WTC11 (cell line): ENCODE results near the gene ZNF581. TPM values are rescaled to one million over a fixed set of nuclear protein-coding genes. Genes with fewer than 3 reads are reported as not detected.
A peak's percentile ranks its signal among the peaks of the same experiment; 100 is the strongest.

Experiments
- ATAC-seq: fragments of 200-7000 bp; cut with Tn5 transposase; 2 replicates; pipeline ENCODE4 v1.10.0; 2021; ENCODE audit warnings: mild to moderate bottlenecking, moderate library complexity
- CTCF ChIA-PET: fragments of 300-600 bp; sonication (Branson Sonifier 250); formaldehyde crosslinking; loops from one replicate; lab custom pipeline; 2021; ENCODE audit warnings: antibody characterized with exemption; lab: Charles Lee
- POLR2A ChIA-PET: fragments of 350-600 bp; sonication (Branson Sonifier 250); formaldehyde crosslinking; loops from one replicate; lab custom pipeline; 2021; ENCODE audit warnings: antibody characterized with exemption; lab: Charles Lee
- DNase-seq: peaks from one replicate; pipeline ENCODE4 v3.0.0; 2021; ENCODE audit warnings: low spot score
- H3K27ac Mint-ChIP-seq: 2 replicates; pipeline ENCODE4 v1.8.0; 2021; ENCODE audit warnings: mixed read lengths
- H3K27me3 Mint-ChIP-seq: 2 replicates; pipeline ENCODE4 v1.8.0; 2021; ENCODE audit warnings: low read depth, mild to moderate bottlenecking, moderate library complexity, mixed read lengths
- H3K36me3 Mint-ChIP-seq: 2 replicates; pipeline ENCODE4 v1.8.0; 2021; ENCODE audit warnings: mixed read lengths
- H3K4me1 Mint-ChIP-seq: 2 replicates; pipeline ENCODE4 v1.8.0; 2022; ENCODE audit warnings: mixed read lengths
- H3K4me3 Mint-ChIP-seq: 2 replicates; pipeline ENCODE4 v1.8.0; 2021; ENCODE audit warnings: mild to moderate bottlenecking, moderate library complexity, mixed read lengths
- H3K9me3 Mint-ChIP-seq: 2 replicates; pipeline ENCODE4 v1.8.0; 2021; ENCODE audit warnings: mixed read lengths
- AR ChIP-seq: fragments of 250-450 bp; sonication (Bioruptor Pico); IDR thresholded peaks from 2 replicates; pipeline ENCODE4 v1.9.0; 2021; ENCODE audit warnings: mild to moderate bottlenecking
- E2F5 ChIP-seq: sonication (generic); formaldehyde crosslinking; IDR thresholded peaks from 2 replicates; pipeline ENCODE4 v1.8.1; 2022; ENCODE audit warnings: mild to moderate bottlenecking, moderate library complexity, missing genetic modification reagents
- ESRRA ChIP-seq: sonication (generic); formaldehyde crosslinking; IDR thresholded peaks from 2 replicates; pipeline ENCODE4 v1.8.1; 2022; ENCODE audit warnings: mild to moderate bottlenecking, missing genetic modification reagents, borderline replicate concordance
- FOXP1 ChIP-seq: sonication (generic); formaldehyde crosslinking; IDR thresholded peaks from 2 replicates; pipeline ENCODE4 v1.8.0; 2022; ENCODE audit warnings: missing genetic modification reagents, mild to moderate bottlenecking, moderate library complexity, borderline replicate concordance
- GTF2I ChIP-seq: fragments of 250-450 bp; sonication (Bioruptor Pico); conservative IDR thresholded peaks from 2 replicates; pipeline ENCODE4 v1.4.0; 2021; ENCODE audit warnings: mild to moderate bottlenecking
- IRF2 ChIP-seq: sonication (generic); formaldehyde crosslinking; IDR thresholded peaks from 2 replicates; pipeline ENCODE4 v1.8.0; 2022; ENCODE audit warnings: low read depth, missing genetic modification reagents, borderline replicate concordance
- NFATC4 ChIP-seq: fragments of 250-450 bp; sonication (Bioruptor Pico); IDR thresholded peaks from 2 replicates; pipeline ENCODE4 v1.9.0; 2021; ENCODE audit warnings: mild to moderate bottlenecking
- NFYB ChIP-seq: sonication (generic); formaldehyde crosslinking; conservative IDR thresholded peaks from 2 replicates; pipeline ENCODE4 v1.8.0; 2022; ENCODE audit warnings: low read depth, missing genetic modification reagents
- SMAD3 ChIP-seq: sonication (generic); formaldehyde crosslinking; IDR thresholded peaks from 2 replicates; pipeline ENCODE4 v1.8.0; 2022; ENCODE audit warnings: missing genetic modification reagents, mild to moderate bottlenecking, borderline replicate concordance
- TEAD4 ChIP-seq: sonication (generic); formaldehyde crosslinking; IDR thresholded peaks from 2 replicates; pipeline ENCODE4 v1.8.0; 2022; ENCODE audit warnings: mild to moderate bottlenecking, missing genetic modification reagents
- ZNF281 ChIP-seq: sonication (generic); formaldehyde crosslinking; IDR thresholded peaks from 2 replicates; pipeline ENCODE4 v1.8.0; 2023; ENCODE audit warnings: mild to moderate bottlenecking, missing genetic modification reagents
- ZNF423 ChIP-seq: fragments of 250-450 bp; sonication (Bioruptor Pico); IDR thresholded peaks from 2 replicates; pipeline ENCODE4 v2.1.2; 2022; ENCODE audit warnings: mild to moderate bottlenecking, moderate library complexity
- ZNF425 ChIP-seq: fragments of 250-450 bp; sonication (Bioruptor Pico); conservative IDR thresholded peaks from 2 replicates; pipeline ENCODE4 v1.9.0; 2021; ENCODE audit warnings: mild to moderate bottlenecking
- total RNA-seq: library from RNA; stranded (reverse); gene quantifications from 3 replicates; pipeline ENCODE4 v1.2.3, GENCODE V29; 2021
- TF ChIP-seq, protein P1 (sequence below): fragments of 250-450 bp; sonication (Bioruptor Pico); IDR thresholded peaks from 2 replicates; pipeline ENCODE4 v2.1.2; 2022; ENCODE audit warnings: mild to moderate bottlenecking, moderate library complexity
- TF ChIP-seq, protein P2 (sequence below): sonication (generic); formaldehyde crosslinking; IDR thresholded peaks from 2 replicates; pipeline ENCODE4 v1.8.1; 2022; ENCODE audit warnings: missing genetic modification reagents, borderline replicate concordance
- TF ChIP-seq, protein P3 (sequence below): sonication (generic); formaldehyde crosslinking; conservative IDR thresholded peaks from 2 replicates; pipeline ENCODE4 v1.8.1; 2022; ENCODE audit warnings: mild to moderate bottlenecking, missing genetic modification reagents
- TF ChIP-seq, protein P4 (sequence below): sonication (generic); formaldehyde crosslinking; IDR thresholded peaks from 2 replicates; pipeline ENCODE4 v1.8.1; 2023; ENCODE audit warnings: mild to moderate bottlenecking, missing genetic modification reagents, borderline replicate concordance
- TF ChIP-seq, protein P5 (sequence below): sonication (generic); formaldehyde crosslinking; IDR thresholded peaks from 2 replicates; pipeline ENCODE4 v1.8.0; 2022; ENCODE audit warnings: mild to moderate bottlenecking, missing genetic modification reagents

Gene ZNF581
- total RNA-seq, 1 experiment from 2014 or later, result 100 TPM

DNA sequence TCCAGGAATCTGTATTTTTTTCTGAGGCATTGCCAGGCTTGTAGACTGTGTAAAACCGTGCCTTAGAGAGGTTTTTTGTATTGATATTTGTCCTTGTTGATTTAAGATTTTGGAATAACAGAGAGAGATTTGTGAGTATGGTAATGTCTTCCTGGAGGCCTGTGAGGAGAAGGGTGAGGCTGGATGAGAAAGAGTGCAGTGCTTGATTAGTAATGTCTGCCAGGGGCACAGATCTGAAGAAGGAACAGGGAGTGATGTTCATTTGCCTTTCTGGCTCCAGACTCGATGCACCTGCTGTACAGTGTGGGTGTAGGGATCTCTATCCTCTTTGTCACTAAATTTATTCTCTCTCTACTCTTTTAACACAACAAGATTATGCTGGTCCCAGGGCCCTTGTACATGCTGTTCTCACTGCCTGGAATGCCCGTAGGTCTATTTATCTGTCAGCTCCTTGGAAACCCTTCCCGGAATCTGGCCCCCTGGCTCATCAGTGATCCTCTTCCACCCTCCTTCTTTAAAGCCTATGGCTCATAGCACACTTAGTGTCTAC is 48.4 kb upstream of the ZNF581 start:
- DNase-seq, result no peak
- Mint-ChIP-seq H3K4me3 (no peak overlapping the region), H3K36me3 (peaks cover 23% of the 10 kb centered on the region), H3K9me3 (no peaks in the 10 kb centered on the region), H3K4me1 (peaks cover 25% of the 10 kb centered on the region), H3K27me3 (peaks cover 5% of the 10 kb centered on the region), H3K27ac (peak overlapping the region; percentile 12; the same call in 1 of the 2 replicates)
- ChIA-PET POLR2A (no interaction called here), CTCF (no interaction called here)
- no peak for ATAC-seq
- TF ChIP-seq NFYB (CRISPR knock-in tag) (no peak), AR (no peak), TEAD4 (CRISPR knock-in tag) (no peak), ESRRA (CRISPR knock-in tag) (no peak), ZNF281 (no peak), NFATC4 (CRISPR knock-in tag) (no peak), E2F5 (CRISPR knock-in tag) (no peak), SMAD3 (CRISPR knock-in tag) (no peak), ZNF425 (CRISPR knock-in tag) (no peak), GTF2I (CRISPR knock-in tag) (no peak), ZNF423 (CRISPR knock-in tag) (no peak), FOXP1 (no peak), IRF2 (CRISPR knock-in tag) (no peak)
- TF ChIP-seq, protein P1, sequence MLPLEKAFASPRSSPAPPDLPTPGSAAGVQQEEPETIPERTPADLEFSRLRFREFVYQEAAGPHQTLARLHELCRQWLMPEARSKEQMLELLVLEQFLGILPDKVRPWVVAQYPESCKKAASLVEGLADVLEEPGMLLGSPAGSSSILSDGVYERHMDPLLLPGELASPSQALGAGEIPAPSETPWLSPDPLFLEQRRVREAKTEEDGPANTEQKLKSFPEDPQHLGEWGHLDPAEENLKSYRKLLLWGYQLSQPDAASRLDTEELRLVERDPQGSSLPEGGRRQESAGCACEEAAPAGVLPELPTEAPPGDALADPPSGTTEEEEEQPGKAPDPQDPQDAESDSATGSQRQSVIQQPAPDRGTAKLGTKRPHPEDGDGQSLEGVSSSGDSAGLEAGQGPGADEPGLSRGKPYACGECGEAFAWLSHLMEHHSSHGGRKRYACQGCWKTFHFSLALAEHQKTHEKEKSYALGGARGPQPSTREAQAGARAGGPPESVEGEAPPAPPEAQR (CRISPR knock-in tag), result no peak
- TF ChIP-seq, protein P2, sequence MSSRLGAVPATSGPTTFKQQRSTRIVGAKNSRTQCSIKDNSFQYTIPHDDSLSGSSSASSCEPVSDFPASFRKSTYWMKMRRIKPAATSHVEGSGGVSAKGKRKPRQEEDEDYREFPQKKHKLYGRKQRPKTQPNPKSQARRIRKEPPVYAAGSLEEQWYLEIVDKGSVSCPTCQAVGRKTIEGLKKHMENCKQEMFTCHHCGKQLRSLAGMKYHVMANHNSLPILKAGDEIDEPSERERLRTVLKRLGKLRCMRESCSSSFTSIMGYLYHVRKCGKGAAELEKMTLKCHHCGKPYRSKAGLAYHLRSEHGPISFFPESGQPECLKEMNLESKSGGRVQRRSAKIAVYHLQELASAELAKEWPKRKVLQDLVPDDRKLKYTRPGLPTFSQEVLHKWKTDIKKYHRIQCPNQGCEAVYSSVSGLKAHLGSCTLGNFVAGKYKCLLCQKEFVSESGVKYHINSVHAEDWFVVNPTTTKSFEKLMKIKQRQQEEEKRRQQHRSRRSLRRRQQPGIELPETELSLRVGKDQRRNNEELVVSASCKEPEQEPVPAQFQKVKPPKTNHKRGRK (CRISPR knock-in tag), result no peak
- TF ChIP-seq, protein P3, sequence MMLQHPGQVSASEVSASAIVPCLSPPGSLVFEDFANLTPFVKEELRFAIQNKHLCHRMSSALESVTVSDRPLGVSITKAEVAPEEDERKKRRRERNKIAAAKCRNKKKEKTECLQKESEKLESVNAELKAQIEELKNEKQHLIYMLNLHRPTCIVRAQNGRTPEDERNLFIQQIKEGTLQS (CRISPR knock-in tag), result no peak
- TF ChIP-seq, protein P4, sequence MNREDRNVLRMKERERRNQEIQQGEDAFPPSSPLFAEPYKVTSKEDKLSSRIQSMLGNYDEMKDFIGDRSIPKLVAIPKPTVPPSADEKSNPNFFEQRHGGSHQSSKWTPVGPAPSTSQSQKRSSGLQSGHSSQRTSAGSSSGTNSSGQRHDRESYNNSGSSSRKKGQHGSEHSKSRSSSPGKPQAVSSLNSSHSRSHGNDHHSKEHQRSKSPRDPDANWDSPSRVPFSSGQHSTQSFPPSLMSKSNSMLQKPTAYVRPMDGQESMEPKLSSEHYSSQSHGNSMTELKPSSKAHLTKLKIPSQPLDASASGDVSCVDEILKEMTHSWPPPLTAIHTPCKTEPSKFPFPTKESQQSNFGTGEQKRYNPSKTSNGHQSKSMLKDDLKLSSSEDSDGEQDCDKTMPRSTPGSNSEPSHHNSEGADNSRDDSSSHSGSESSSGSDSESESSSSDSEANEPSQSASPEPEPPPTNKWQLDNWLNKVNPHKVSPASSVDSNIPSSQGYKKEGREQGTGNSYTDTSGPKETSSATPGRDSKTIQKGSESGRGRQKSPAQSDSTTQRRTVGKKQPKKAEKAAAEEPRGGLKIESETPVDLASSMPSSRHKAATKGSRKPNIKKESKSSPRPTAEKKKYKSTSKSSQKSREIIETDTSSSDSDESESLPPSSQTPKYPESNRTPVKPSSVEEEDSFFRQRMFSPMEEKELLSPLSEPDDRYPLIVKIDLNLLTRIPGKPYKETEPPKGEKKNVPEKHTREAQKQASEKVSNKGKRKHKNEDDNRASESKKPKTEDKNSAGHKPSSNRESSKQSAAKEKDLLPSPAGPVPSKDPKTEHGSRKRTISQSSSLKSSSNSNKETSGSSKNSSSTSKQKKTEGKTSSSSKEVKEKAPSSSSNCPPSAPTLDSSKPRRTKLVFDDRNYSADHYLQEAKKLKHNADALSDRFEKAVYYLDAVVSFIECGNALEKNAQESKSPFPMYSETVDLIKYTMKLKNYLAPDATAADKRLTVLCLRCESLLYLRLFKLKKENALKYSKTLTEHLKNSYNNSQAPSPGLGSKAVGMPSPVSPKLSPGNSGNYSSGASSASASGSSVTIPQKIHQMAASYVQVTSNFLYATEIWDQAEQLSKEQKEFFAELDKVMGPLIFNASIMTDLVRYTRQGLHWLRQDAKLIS, result no peak
- TF ChIP-seq, protein P5, sequence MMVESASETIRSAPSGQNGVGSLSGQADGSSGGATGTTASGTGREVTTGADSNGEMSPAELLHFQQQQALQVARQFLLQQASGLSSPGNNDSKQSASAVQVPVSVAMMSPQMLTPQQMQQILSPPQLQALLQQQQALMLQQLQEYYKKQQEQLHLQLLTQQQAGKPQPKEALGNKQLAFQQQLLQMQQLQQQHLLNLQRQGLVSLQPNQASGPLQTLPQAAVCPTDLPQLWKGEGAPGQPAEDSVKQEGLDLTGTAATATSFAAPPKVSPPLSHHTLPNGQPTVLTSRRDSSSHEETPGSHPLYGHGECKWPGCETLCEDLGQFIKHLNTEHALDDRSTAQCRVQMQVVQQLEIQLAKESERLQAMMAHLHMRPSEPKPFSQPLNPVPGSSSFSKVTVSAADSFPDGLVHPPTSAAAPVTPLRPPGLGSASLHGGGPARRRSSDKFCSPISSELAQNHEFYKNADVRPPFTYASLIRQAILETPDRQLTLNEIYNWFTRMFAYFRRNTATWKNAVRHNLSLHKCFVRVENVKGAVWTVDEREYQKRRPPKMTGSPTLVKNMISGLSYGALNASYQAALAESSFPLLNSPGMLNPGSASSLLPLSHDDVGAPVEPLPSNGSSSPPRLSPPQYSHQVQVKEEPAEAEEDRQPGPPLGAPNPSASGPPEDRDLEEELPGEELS (CRISPR knock-in tag), result no peak
